ENCODE results near the gene HTR3B. TPM values are rescaled to one million over a fixed set of nuclear protein-coding genes. Genes with fewer than 3 reads are reported as not detected.
A peak's percentile ranks its signal among the peaks of the same experiment; 100 is the strongest.
"Not testable (repeated sequence)": the region's sequence is repeated elsewhere in the genome, so short reads cannot be mapped to it uniquely, and the experiment has no call there.

Gene HTR3B, protein sequence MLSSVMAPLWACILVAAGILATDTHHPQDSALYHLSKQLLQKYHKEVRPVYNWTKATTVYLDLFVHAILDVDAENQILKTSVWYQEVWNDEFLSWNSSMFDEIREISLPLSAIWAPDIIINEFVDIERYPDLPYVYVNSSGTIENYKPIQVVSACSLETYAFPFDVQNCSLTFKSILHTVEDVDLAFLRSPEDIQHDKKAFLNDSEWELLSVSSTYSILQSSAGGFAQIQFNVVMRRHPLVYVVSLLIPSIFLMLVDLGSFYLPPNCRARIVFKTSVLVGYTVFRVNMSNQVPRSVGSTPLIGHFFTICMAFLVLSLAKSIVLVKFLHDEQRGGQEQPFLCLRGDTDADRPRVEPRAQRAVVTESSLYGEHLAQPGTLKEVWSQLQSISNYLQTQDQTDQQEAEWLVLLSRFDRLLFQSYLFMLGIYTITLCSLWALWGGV
- total RNA-seq (2014; rRNA removed; shearing (Covaris generic)): not detected in 2 replicates
- polyA plus RNA-seq (2014; cell fraction: nucleus; rRNA removed): not detected in 2 replicates

- DNase-seq (ENCODE audit: extremely low read depth, low read depth): no peak
These were observed at the start of gene HTR3B for GRCh38 chr11:113904379-113905101. TSS of gene HTR3B (plus strand) at chr11:113904796. CDS start at chr11:113904934, 138 bp downstream.

DNA sequence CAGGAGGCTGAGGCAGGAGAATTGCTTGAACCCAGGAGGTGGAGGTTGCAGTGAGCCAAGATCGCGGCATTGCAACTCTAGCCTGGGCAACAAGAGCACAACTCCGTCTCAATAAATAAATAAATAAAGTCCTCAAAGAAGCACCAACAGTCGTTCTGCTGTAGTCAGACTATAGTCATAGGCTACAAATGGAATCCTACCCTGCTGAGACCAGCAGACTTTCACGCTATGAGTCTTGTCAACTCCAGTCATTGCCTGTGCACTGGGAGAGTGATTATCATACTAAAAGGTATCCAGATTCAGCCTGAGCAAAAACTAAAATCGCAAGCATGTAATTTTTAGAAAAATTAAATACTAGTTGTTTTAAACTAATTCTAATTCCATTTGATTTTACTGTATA lies 48.8 kb upstream of the HTR3B start:
- no peak for DNase-seq (ENCODE audit: extremely low read depth, low read depth)

GRCh38 chr11:113856966-113857759 lies 47.4 kb upstream of the HTR3B start:
- no peak for DNase-seq (ENCODE audit: extremely low read depth, low read depth)

GRCh38 chr11:113859665-113860064 lies 44.9 kb upstream of the HTR3B start:
- DNase-seq (ENCODE audit: extremely low read depth, low read depth): no peak

DNA sequence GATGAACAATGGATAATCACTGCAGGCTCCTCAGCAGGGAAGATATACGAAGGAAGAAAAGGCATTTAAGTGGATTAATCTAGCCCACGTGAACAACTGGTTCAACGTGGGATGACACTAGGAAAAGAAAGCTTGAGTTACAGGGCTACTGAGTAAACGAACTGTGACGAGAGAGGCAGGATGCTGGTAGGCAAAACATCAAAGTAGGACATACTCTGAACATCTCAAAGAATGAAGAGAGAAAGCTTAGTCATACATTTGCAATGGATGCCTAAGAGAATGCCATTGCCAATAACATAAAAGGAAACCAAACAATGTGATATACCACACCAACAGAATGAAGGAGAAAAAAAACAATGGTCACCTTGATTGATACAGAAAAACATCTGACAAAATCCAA lies 42.2 kb upstream of the HTR3B start:
- DNase-seq (ENCODE audit: extremely low read depth, low read depth): no peak

- no peak for DNase-seq (ENCODE audit: extremely low read depth, low read depth)
These were observed 40.2 kb upstream of the HTR3B start for GRCh38 chr11:113864410-113864809.

GRCh38 chr11:113865873-113866272 lies 38.7 kb upstream of the HTR3B start:
- DNase-seq (ENCODE audit: extremely low read depth, low read depth): no peak

DNA sequence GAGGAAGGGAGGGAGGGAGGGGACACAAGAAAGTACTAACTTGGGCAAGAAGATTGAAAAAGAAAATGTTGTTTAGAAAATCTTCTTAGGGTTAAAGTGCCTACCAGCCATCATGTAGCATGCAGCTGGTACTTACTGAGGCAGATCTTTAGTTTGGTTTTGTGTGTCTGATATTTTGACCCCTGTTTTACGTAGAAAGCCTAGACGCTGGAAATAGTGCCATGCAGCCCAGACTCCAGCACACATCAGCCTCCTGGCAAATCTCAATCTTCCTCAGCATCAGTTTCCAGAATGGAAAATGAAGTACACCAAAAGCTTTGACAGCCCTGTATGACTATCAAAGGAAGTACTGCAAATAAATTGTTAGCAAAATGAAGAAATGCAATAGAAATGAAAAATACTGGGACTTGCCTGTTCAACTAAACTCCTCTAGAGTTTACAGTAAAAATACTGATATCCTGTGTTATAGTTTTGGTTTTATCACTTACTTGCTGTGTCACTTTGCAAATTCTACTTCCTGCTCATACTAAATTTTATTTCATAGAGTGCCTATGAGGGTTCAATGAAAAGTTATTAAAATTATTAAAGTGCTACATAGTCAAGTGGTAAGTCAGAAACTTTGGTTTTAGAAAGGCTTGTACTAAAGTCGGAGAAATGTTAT lies 36.6 kb upstream of the HTR3B start:
- DNase-seq (ENCODE audit: extremely low read depth, low read depth): no peak

DNA sequence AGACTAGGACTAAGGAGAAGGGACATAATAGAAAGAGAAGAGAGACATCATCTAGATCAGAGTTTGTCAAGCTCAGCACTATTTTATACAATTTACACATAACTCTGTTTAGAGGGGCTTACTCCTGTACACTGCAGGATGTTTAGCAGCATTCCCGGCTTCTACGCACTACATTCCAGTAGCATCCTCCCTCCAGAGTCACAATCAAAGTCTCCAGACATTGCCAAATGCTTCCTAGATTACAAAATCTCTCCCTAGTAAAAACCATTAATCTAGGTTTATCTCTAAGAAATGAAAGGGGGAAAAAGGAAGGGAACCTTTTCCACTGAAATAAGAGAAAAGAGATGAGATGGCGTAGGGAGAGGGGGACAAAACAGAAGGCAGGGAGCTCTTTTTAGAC lies 33.3 kb upstream of the HTR3B start:
- DNase-seq (ENCODE audit: extremely low read depth, low read depth): no peak

GRCh38 chr11:113873236-113873626 lies 31.4 kb upstream of the HTR3B start:
- DNase-seq (ENCODE audit: extremely low read depth, low read depth): no peak

DNA sequence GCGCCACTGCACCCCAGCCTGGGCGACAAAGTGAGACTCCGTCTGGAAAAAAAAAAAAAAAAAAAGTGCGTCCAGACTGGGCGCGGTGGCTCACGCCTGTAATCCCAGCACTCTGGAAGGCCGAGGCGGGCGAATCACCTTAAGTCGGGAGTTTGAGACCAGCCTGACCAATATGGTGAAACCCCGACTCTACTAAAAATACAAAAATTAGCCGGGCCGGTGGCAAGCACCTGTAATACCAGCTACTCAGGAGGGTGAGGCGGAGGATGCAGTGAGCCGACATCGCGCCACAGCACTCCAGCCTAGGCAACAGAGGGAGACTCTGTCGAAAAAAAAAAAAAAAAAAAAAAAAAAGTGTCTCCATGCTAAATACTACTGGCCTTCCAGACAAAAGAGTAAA lies 30.5 kb upstream of the HTR3B start:
- DNase-seq (ENCODE audit: extremely low read depth, low read depth): no peak

- no peak for DNase-seq (ENCODE audit: extremely low read depth, low read depth)
These were observed 29.9 kb upstream of the HTR3B start for GRCh38 chr11:113874581-113875233.

DNA sequence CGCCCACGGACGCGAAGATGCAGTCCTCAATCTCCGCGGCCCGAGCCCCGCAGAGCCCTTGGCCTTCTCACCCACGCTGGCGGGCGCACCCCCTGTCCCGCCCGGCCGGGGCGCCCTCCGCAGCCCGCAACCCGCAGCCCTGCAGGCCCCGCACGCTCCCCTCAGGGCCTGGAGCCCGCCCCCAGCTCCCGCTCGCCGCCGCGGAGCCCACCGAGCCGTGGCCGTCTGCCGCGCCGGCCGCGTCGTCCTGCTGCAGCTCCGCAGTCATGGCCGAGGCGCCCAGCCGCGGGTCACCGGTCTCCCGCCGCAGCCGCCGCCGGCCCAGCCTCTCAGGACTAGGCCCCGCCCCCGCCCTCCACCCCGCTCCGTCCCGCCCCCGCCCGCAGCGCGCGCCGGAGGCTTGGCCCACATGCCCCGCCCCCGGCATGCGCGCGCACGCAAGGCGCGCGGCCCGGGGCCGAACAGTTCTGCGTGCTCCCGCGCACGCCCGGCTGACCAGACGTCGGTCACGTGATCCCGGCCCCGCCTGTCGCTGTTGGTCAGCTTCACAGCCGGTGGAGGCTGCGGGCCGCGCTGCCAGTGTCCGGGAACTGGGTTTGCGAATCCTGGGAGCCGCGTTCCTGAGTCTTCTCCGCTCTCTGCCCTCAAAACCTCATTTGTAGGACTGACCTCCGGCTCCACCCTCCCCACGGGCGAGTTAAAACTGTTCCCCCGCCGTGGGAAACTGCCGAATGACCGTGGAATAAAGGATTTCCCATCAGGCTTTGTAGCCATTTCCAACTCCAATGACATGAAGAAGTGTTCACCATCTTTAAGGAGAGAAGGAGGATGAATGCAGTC lies 29.1 kb upstream of the HTR3B start, which contains the start of gene USP28:
TSS of gene USP28 (minus strand) at position 339 of the 840 bp plus-strand sequence. CDS start at position 268, 71 bp downstream.
- DNase-seq (ENCODE audit: extremely low read depth, low read depth): peak; percentile 87

DNA sequence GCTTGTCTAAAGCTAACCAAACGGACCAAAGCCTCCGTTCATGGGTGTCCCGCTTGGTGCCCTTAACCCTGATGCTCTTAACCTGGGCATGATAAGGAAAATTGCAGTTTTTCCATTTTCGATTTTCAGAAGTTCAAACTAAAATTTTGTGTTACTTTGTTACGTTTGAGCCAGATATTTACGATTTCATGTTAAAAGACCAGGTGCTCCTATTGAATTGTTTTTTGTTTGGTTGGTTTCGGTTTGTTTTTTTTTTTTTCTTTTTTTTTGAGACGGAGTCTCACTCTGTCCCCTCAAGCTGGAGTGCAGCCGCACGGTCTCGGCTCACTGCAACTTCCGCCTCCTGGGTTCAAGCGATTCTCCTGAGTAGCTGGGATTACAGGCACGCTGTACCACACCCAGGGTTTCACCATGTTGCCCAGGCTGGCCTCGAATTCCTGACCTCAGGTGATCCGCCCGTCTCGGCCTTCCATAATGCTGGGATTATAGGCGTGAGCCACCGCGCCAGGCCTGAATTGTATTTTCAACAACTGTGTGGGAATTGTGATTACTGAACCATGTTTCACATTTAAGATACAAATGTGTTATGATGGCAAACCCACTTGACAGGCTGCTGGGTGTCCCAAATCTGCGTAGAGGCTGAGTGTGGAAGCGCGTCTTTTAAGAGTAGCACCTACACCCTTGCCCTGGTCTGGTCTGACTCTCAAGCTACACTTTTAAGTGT lies 28.4 kb upstream of the HTR3B start:
- DNase-seq (ENCODE audit: extremely low read depth, low read depth): no peak

- no peak for DNase-seq (ENCODE audit: extremely low read depth, low read depth)
These were observed 27.6 kb upstream of the HTR3B start for GRCh38 chr11:113876798-113877669.

DNA sequence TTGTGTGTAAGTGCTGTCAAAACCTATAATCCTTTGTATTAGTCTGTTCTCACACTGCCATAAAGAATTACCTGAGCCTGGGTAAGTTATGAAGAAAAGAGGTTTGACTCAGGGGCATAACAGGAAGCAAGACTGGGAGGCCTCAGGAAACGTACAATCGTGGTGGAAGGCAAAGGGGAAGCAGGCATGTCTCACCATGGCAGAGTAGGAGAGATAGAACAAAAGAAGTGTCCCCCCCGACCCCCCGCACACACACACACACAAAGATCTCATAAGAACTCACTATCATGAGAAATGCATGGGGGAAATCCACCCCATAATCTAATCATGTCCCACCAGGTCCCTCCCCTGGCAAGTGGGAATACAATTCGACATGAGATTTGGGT lies 26.9 kb upstream of the HTR3B start:
- no peak for DNase-seq (ENCODE audit: extremely low read depth, low read depth)

DNA sequence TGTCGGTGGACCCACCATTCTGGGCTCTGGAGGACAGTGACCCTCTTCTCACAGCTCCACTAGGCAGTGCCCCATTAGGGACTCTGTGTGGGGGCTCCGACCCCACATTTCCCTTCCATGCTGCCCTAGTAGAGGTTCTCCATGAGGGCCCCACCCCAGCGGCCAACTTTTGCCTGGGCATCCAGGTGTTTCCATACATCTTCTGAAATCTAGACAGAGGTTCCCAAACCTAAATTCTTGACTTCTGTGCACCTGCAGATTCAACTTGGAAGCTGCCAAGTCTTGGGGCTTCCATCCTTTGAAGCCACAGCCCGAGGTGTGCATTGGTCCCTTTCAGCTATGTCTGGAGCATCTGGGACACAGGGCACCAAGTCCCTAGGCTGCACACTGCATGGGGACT lies 25.1 kb upstream of the HTR3B start:
- DNase-seq (ENCODE audit: extremely low read depth, low read depth): not testable (repeated sequence)
